Natural killer cell (primary cell): Measurements from ENCODE around the gene CLEC20A. TPM values are rescaled to one million over a fixed set of nuclear protein-coding genes. Genes with fewer than 3 reads are reported as not detected.

Source experiments
- ATAC-seq, 3 donors: fragments of 150-1000 bp in 2 of 3; fragments of 200-7000 bp in 1 of 3; cut with Tn5 transposase; 1 replicate in 1 of 3; 2 replicates in 2 of 3; pipeline ENCODE4 v1.10.0; 2021; ENCODE audit warnings: mild to moderate bottlenecking in 2 of 3, moderate library complexity in 2 of 3
- DNase-seq, 2 donors: peaks; one replicate each; pipeline versions ENCODE4 v3.0.0 to v3.0.0-alpha.2; 2013 to 2021; ENCODE audit warnings: mixed read lengths in 1 of 2
- H3K27ac ChIP-seq: one replicate; pipeline ENCODE4 v1.5.1; 2013; ENCODE audit warnings: mild to moderate bottlenecking, low read length
- H3K27me3 ChIP-seq: one replicate; pipeline ENCODE4 v1.6.1; 2013; ENCODE audit warnings: low read length; ENCODE audit not compliant: control insufficient read depth, insufficient read depth
- H3K36me3 ChIP-seq: one replicate; pipeline ENCODE4 v1.6.1; 2013; ENCODE audit warnings: low read length; ENCODE audit not compliant: control insufficient read depth, insufficient read depth
- H3K4me1 ChIP-seq: one replicate; pipeline ENCODE4 v1.6.1; 2013; ENCODE audit warnings: low read length; ENCODE audit not compliant: control insufficient read depth, insufficient read depth
- H3K4me3 ChIP-seq: one replicate; pipeline ENCODE4 v1.5.1; 2013; ENCODE audit warnings: low read length
- H3K9me3 ChIP-seq: one replicate; pipeline ENCODE4 v1.6.1; 2013; ENCODE audit warnings: low read length; ENCODE audit not compliant: control insufficient read depth, insufficient read depth
- H3K27ac Mint-ChIP-seq, 2 donors: one replicate each; pipeline ENCODE4 v1.8.0; 2022; ENCODE audit warnings: mild to moderate bottlenecking in 2 of 2, mixed read lengths in 2 of 2, moderate library complexity in 1 of 2
- H3K27me3 Mint-ChIP-seq, 2 donors: one replicate each; pipeline ENCODE4 v1.8.0; 2022; ENCODE audit warnings: low read depth in 2 of 2, mixed read lengths in 2 of 2
- H3K36me3 Mint-ChIP-seq: one replicate; pipeline ENCODE4 v1.8.0; 2022; ENCODE audit warnings: mixed read lengths
- H3K4me1 Mint-ChIP-seq, 2 donors: one replicate each; pipeline ENCODE4 v1.8.0; 2022; ENCODE audit warnings: mixed read lengths in 2 of 2
- H3K4me3 Mint-ChIP-seq: one replicate; pipeline ENCODE4 v1.8.0; 2022; ENCODE audit warnings: mild to moderate bottlenecking, moderate library complexity, mixed read lengths
- H3K9me3 Mint-ChIP-seq, 2 donors: one replicate each; pipeline ENCODE4 v1.8.0; 2022; ENCODE audit warnings: mixed read lengths in 2 of 2
- WGBS: methylation state at CpG from one replicate; pipeline ENCODE4 v1.1.7; 2013; ENCODE audit warnings: missing lambda C conversion rate; ENCODE audit not compliant: insufficient coverage; 5-methylcytosine and 5-hydroxymethylcytosine counted together
- intact Hi-C: fragments of 100-400 bp; cut with micrococcal nuclease; formaldehyde crosslinking; loops from one replicate; pipeline ENCODE4 v1.14.2; 2022
- total RNA-seq, 4 donors: library from RNA; stranded (reverse); fragments of 120-200 nt in 1 of 4; gene quantifications; one replicate each; pipeline versions ENCODE4 v1.2.3 to v1.2.4, GENCODE V29; 2013 to 2022
- TF ChIP-seq, protein P1 (sequence below): fragments of 200-600 bp; IDR thresholded peaks from one replicate; pipeline ENCODE4 v1.8.0; 2022; ENCODE audit warnings: antibody characterized with exemption

The CLEC20A gene
- total RNA-seq, 3 donors from 2014 or later (not counting 1 experiment from before 2014, with no cell fraction given), result not detected

DNA sequence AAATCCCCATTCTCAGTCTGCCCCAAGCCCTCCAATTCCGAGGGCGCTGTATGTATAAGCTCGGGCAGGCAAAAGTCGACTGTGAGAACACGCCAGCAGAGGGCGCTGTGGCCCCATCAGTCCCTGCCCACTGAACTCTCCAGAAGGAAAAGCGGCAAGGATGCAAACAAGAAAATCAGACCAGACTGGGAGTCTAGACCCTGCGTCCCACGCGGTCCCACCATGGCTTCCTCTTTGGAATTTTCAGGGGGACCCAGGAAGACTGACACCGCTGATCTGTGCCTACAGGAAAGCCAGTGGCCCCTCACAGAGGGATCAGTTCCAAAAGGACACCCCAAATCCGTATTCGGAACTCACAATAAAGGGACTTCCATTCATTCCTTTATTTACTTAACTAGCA lies 35.6 kb upstream of the CLEC20A start:
- Histone ChIP-seq H3K36me3 (no peaks in the 10 kb centered on the region), H3K4me3 (no peak overlapping the region), H3K27me3 (no peaks in the 10 kb centered on the region), H3K9me3 (no peaks in the 10 kb centered on the region), H3K4me1 (no peaks in the 10 kb centered on the region), H3K27ac (no peak overlapping the region)
- H3K9me3 Mint-ChIP-seq, result no peaks in the 10 kb centered on the region
- DNase-seq (peak; percentile 76 to 86), ATAC-seq (peak; percentile 78 to 96 (median 85))
- H3K4me1 Mint-ChIP-seq, result peaks cover 5 to 6% of the 10 kb centered on the region in 2 donors
- H3K36me3 Mint-ChIP-seq, result no peaks in the 10 kb centered on the region
- intact Hi-C loops, result loop anchor here (1.0 kb wide), 4 partner anchors 10 to 837 kb away; no protein-coding TSS in a partner anchor
- peaks cover 0 to 3% of the 10 kb centered on the region in 2 donors for H3K27me3 Mint-ChIP-seq
- 17% methylated on average over 13 of the region's 13 CpGs for WGBS
- TF ChIP-seq, protein P1, sequence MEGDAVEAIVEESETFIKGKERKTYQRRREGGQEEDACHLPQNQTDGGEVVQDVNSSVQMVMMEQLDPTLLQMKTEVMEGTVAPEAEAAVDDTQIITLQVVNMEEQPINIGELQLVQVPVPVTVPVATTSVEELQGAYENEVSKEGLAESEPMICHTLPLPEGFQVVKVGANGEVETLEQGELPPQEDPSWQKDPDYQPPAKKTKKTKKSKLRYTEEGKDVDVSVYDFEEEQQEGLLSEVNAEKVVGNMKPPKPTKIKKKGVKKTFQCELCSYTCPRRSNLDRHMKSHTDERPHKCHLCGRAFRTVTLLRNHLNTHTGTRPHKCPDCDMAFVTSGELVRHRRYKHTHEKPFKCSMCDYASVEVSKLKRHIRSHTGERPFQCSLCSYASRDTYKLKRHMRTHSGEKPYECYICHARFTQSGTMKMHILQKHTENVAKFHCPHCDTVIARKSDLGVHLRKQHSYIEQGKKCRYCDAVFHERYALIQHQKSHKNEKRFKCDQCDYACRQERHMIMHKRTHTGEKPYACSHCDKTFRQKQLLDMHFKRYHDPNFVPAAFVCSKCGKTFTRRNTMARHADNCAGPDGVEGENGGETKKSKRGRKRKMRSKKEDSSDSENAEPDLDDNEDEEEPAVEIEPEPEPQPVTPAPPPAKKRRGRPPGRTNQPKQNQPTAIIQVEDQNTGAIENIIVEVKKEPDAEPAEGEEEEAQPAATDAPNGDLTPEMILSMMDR, result peak; percentile 96
- no peak overlapping the region for H3K27ac Mint-ChIP-seq
- no peak overlapping the region for H3K4me3 Mint-ChIP-seq

DNA sequence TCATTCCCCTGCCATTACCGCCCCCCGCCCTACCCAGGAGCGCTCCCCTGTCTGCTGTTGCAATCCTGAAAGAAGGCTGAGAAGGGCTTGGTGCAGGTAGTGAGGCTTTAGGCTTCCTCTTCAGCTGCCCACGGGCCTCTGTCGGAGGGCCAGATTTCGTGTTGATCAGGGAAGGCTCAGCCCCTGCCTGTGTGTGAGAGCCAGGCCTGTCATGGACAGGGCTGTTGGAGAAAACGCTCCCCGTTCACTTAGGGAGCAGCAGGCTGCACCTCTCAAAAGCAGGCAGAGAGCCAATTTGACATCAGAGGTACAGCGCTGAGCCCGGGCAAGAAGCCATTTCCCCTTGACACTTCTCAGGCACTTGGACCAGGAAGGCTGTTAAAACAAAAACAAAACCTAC lies 35.1 kb upstream of the CLEC20A start:
- intact Hi-C loops, result loop anchor here (1.0 kb wide), 4 partner anchors 10 to 837 kb away; no protein-coding TSS in a partner anchor
- DNase-seq, result no peak

GRCh38 chr1:178530502-178530901 lies 33.7 kb upstream of the CLEC20A start:
- no peak for DNase-seq
- 87% methylated on average over 3 of the region's 3 CpGs for WGBS
- no peaks in the 10 kb centered on the region for H3K36me3 Mint-ChIP-seq
- Histone ChIP-seq H3K27me3 (no peaks in the 10 kb centered on the region), H3K4me3 (no peak overlapping the region), H3K9me3 (no peaks in the 10 kb centered on the region), H3K36me3 (no peaks in the 10 kb centered on the region), H3K4me1 (no peaks in the 10 kb centered on the region), H3K27ac (no peak overlapping the region)
- peaks cover 5 to 6% of the 10 kb centered on the region in 2 donors for H3K4me1 Mint-ChIP-seq
- H3K27ac Mint-ChIP-seq, result no peak overlapping the region
- TF ChIP-seq, protein P1, result no peak
- H3K4me3 Mint-ChIP-seq, result no peak overlapping the region
- intact Hi-C loops, result no loop called here
- peaks cover 0 to 3% of the 10 kb centered on the region in 2 donors for H3K27me3 Mint-ChIP-seq
- ATAC-seq, result no peak
- H3K9me3 Mint-ChIP-seq, result no peaks in the 10 kb centered on the region

More for the DNA sequence above, 35.1 kb upstream of the CLEC20A start:
- Mint-ChIP-seq H3K9me3 (no peaks in the 10 kb centered on the region), H3K27me3 (peaks cover 0 to 3% of the 10 kb centered on the region in 2 donors), H3K36me3 (no peaks in the 10 kb centered on the region), H3K4me1 (peaks cover 5 to 6% of the 10 kb centered on the region in 2 donors), H3K27ac (no peak overlapping the region), H3K4me3 (no peak overlapping the region)
- H3K27me3 ChIP-seq, result no peaks in the 10 kb centered on the region
- H3K4me3 ChIP-seq, result no peak overlapping the region
- H3K9me3 ChIP-seq, result no peaks in the 10 kb centered on the region
- no peaks in the 10 kb centered on the region for H3K4me1 ChIP-seq
- TF ChIP-seq, protein P1, result no peak
- WGBS, result 59% methylated on average over 10 of the region's 10 CpGs
- no peak overlapping the region for H3K27ac ChIP-seq
- H3K36me3 ChIP-seq, result no peaks in the 10 kb centered on the region
- ATAC-seq, result peak in 1 of 3 donors; percentile 34

GRCh38 chr1:178530037-178530402 lies 33.3 kb upstream of the CLEC20A start:
- TF ChIP-seq, protein P1, result no peak
- 83% methylated on average over 2 of the region's 2 CpGs for WGBS
- Histone ChIP-seq H3K27ac (no peak overlapping the region), H3K36me3 (no peaks in the 10 kb centered on the region), H3K4me1 (no peaks in the 10 kb centered on the region), H3K9me3 (no peaks in the 10 kb centered on the region), H3K27me3 (no peaks in the 10 kb centered on the region), H3K4me3 (no peak overlapping the region)
- Mint-ChIP-seq H3K4me1 (peaks cover 5 to 6% of the 10 kb centered on the region in 2 donors), H3K4me3 (no peak overlapping the region), H3K36me3 (no peaks in the 10 kb centered on the region), H3K9me3 (no peaks in the 10 kb centered on the region), H3K27ac (no peak overlapping the region), H3K27me3 (peaks cover 0 to 3% of the 10 kb centered on the region in 2 donors)
- DNase-seq (no peak), ATAC-seq (no peak)
- intact Hi-C loops, result no loop called here
